HG03571 (cell line): ENCODE data around the gene SPRY4.
"Not testable (repeated sequence)": the region's sequence is repeated elsewhere in the genome, so short reads cannot be mapped to it uniquely, and the experiment has no call there.

Experiments
- ATAC-seq: cut with Tn5 transposase; IDR thresholded peaks from one replicate; pipeline ENCODE4 v1.9.1; 2021; ENCODE audit not compliant: unreplicated experiment

The SPRY4 gene

DNA sequence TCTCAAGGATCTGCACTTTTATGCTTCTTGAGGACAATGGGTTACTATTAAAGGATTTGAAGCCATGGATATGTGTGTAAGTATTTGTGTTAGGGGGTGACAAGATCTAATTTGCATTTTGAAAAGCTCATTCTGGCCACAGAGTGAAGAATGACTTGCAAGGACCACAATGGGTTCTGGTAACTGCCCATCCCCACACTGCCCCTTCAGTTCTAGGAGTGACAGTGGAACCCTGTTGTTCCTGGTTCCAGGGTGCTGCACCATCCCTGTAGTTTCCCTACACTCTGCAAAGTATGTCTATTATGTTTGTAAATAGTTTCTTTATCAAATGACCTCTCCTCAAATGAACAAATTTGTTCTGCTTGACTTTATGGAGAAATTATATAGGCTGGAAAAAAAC lies 9.7 kb upstream of the SPRY4 start:
- no peak for ATAC-seq

DNA sequence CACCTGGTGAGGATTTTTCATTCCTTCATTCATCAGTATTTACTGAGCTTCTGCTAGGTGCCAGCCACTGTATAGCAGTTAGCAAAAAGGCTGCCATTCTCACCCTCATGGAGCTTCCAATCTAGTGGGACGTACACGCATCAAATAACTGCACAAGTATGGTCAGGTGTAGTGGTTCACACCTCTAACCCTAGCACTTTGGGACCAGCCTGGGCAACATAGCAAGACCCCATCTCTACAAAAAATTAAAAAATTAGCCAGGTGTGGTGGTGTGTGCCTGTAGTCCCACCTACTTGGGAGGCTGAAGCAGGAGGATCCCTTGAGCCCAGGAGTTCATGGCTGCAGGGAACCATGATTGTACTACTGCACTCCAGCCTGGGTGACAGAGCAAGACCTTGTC lies 8.9 kb upstream of the SPRY4 start:
- ATAC-seq: not testable (repeated sequence)

GRCh38 chr5:142330444-142330843 lies 5.6 kb upstream of the SPRY4 start:
- ATAC-seq: no peak

DNA sequence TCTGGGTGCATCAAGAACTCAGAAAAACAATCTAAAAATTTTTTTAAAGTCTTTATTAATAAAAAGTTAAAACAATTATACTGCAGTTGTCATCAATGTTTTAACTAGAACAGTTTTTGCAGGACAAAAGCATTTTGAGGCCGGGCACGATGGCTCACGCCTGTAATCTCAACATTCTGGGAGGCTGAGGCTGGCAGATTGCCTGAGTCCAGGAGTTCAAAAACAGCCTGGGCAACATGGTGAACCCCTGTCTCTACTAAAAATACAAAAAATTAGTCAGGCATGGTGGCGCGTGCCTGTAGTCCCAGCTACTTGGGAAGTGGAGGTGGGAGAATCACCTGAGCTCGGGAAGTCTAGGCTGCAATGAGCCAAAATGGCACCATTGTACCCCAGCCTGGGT lies 5.2 kb upstream of the SPRY4 start:
- no peak for ATAC-seq

DNA sequence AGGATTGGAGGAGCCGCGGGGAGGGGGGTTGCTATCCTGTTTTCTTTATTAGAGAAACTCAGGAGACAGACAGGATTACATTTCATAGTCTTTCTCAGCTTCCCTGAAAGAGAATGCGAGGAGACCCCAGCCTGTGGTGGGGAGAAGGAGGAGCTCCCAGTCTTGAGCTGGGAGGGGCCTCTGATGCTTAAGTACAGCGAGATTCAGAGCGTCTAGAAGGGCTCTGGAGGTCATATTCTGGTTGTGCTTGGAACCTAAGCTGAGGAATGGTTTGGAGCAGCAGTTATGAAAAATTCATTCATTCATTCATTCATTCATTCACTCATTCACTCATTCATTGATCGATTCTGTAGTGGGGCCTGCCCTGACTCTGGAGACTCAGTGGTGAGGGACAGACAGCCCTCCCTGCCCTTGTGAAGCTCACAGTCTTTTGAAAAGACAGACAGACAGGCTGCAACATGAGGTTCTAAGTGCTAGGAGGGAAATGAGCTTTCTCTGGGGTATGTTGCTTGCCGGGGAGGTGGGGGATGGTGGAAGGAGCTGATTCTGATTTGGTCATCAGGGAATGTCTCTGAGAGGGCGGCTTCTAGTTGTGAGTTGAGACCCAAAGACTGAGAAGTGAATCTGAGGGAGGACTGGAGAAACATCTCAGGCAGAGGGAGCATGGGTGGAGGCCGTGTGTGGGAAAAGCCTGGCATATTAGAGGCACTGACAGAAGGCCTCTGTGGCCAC lies 2.5 kb upstream of the SPRY4 start:
- no peak for ATAC-seq

DNA sequence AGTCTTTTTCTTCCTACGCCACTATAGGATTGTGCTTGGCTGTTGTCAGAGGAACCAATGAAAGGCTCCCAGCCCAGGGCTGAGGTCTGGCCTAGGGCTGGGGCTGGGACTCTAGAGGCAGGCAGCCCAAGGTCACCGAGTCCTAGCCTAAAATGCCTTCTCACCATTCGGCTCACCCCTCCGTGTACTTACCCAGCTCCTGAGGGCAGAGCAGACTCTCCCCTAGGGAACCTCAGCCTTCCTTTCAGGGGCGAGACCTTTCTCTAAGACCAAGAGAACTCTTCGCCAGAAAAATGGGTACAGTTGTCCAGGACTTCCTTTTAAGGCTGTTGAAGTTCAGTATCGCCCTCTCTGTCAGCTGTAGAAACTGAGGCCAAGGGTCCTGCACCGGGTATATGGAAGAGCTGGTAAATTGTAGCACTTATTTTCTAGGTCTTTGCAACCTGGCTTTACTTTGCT lies 1.7 kb upstream of the SPRY4 start:
- no peak for ATAC-seq

- ATAC-seq: no peak
Observed at GRCh38 chr5:142325725-142326479, 1.1 kb upstream of the SPRY4 start.

DNA sequence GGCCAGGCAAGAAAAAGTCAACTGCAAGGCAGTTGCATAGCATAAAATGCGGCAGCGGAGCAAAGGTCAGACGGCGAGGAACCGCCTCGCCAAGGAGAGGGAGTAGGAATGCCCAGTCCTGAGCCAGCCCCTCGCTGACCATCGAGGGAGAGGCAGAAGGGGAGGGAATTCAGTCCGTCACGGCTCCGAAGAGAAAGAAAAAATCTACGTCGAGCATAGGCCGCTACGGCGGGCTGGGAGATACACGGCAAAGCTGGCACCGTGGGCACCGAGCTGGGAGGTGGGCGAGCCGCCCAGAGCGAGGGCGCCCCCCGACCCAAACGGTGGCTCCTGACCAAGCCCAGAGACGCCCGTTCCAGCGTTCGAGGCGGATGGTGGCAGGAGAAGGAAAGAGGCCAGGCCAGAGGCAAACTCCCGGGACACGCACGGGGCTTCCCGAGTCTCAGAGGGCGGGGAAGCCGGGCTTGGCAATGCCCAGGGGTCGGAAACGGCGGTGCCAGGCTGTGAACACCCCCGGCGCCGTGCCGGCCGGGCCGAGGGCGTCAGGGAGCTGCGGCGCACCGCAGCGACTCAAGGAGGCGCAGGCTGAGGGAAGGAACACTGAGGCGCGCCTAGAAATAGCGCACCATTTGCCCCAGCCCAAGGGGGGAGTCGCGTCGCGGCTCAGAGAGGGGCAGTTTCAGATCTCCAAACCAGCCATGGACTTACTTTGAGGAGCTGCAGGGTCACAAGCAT lies 518 bp downstream of the SPRY4 start:
- ATAC-seq: peak; percentile 37

GRCh38 chr5:142323480-142324135 lies 1.2 kb downstream of the SPRY4 start:
- no peak for ATAC-seq

- ATAC-seq: no peak
Observed at GRCh38 chr5:142322747-142323479, 1.9 kb downstream of the SPRY4 start.

DNA sequence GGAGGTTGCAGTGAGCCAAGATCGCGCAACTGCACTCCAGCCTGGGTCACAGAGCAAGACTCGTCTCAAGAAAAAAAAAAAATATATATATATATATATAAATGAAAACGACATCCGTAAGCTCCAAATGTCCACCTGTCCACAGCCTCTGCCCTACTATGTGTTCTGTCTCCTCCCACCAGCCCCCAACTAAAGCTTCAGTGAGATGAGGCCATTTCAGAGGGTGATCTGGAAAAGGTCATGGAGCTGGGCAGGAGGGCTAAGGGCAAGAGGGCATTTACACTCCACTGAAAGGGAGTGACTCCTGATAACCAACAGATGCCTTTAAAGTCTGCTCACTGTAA lies 2.4 kb downstream of the SPRY4 start:
- ATAC-seq: no peak

- no peak for ATAC-seq
Observed at GRCh38 chr5:142320851-142321560, 3.8 kb downstream of the SPRY4 start.

- ATAC-seq: no peak
Observed at GRCh38 chr5:142320430-142320738, 4.4 kb downstream of the SPRY4 start.

- no peak for ATAC-seq
Observed at GRCh38 chr5:142319560-142320429, 5.0 kb downstream of the SPRY4 start.

- ATAC-seq: no peak
Observed at GRCh38 chr5:142319105-142319504, 5.7 kb downstream of the SPRY4 start.

DNA sequence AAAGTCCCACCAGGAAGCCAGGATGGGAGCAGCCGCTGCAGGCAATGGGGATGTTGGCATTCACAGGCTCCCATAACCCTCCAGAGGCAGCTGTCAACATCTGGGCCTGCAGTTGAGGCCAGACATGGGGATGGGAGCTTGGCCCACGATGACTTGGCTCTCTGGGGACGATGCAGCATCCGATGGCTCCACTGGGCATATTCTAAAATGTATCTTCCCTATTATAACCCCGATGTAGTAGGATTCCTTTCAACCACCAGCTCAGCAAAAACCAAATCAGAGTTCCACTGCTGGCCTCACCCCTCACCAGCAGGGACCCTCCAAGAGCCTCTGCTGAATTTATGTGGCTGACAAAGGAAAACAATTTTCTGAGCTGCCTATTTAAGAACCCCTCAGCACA lies 7.1 kb downstream of the SPRY4 start:
- ATAC-seq: no peak

GRCh38 chr5:142317173-142317572 lies 7.6 kb downstream of the SPRY4 start:
- ATAC-seq: no peak

- no peak for ATAC-seq
Observed at GRCh38 chr5:142316681-142317080, 8.1 kb downstream of the SPRY4 start.

DNA sequence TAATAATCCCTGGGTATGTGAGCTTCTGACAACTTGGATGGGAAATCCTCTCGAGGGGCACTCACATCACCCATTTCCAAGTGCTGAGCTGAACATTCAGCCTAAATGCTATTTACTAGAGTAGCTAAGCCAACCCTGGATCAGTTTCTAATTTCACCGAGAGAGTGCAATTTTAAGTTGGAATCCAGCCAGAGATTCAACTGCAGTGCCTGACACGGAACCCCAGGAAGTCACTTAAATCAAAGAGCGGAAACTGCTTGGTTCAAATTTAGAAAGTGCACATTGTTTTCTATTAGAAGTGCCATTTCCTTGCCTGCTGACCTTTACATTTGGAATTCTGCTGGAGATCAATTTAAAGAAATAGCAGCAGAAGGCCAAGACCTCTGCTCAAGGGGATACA lies 8.8 kb downstream of the SPRY4 start:
- ATAC-seq: no peak
